HCT116 (cell line): ENCODE measurements around the gene GRM1. TPM values are rescaled to one million over a fixed set of nuclear protein-coding genes. Genes with fewer than 3 reads are reported as not detected.

Experiments
- ATAC-seq: fragments of 200-7000 bp; cut with Tn5 transposase; 2 replicates; pipeline ENCODE4 v1.9.1; 2020; ENCODE audit warnings: mild to moderate bottlenecking, moderate library complexity
- BruUV-seq: library from RNA; stranded (reverse); fragments of 400-500 nt; replicated peaks from 2 replicates; lab custom pipeline; 2021; lab: Mats Ljungman, UMichigan
- CTCF ChIA-PET: fragments of 300-600 bp; sonication (Branson Sonifier 250); formaldehyde crosslinking; loops from one replicate; lab custom pipeline; 2021; ENCODE audit warnings: antibody characterized with exemption; lab: Charles Lee
- POLR2A ChIA-PET: fragments of 300-600, 350-600 bp; sonication (Branson Sonifier 250); formaldehyde crosslinking; loops from one replicate; lab custom pipeline; 2021; ENCODE audit warnings: antibody characterized with exemption; lab: Charles Lee
- RAD21 ChIA-PET, 2 experiments: fragments of 300-600 bp; sonication (Branson Sonifier 250); formaldehyde crosslinking; loops; one replicate each; lab custom pipeline; 2023; ENCODE audit warnings: low total read pairs in 2 of 2; ENCODE audit not compliant: uncharacterized antibody in 2 of 2, unreplicated experiment in 2 of 2, low non-redundant PET in 1 of 2; lab: Charles Lee
- DNase-seq: peaks from one replicate; pipeline ENCODE4 v3.0.0-alpha.2; 2010; ENCODE audit warnings: low read depth, low spot score
- H2AFZ ChIP-seq: fragments of 200-600 bp; shearing (Covaris generic), sonication (generic); 2 replicates; pipeline ENCODE4 v1.6.1; 2017; ENCODE audit warnings: low read depth, mixed run types, mixed read lengths, antibody characterized with exemption, low read length; ENCODE audit not compliant: poor library complexity, severe bottlenecking
- H3K27ac ChIP-seq: 2 replicates; pipeline ENCODE4 v1.5.1; 2012; ENCODE audit warnings: low read depth, low read length
- H3K27me3 ChIP-seq: fragments of 200-600 bp; sonication (generic); 2 replicates; pipeline ENCODE4 v1.6.1; 2016; ENCODE audit warnings: mixed run types, low read length, mixed read lengths; ENCODE audit not compliant: insufficient read depth
- H3K36me3 ChIP-seq, 2 experiments: fragments of 200-500 bp in 1 of 2; fragments of 200-600 bp in 1 of 2; sonication (Bioruptor generic) in 1 of 2; sonication (generic) in 1 of 2; 2 replicates each; pipeline versions ENCODE4 v1.5.1 to v1.6.1; 2014 to 2016; ENCODE audit warnings: low read length in 2 of 2, inconsistent platforms in 1 of 2, mixed read lengths in 1 of 2, mixed run types in 1 of 2; ENCODE audit not compliant: insufficient read depth in 2 of 2, control insufficient read depth in 1 of 2
- H3K4me1 ChIP-seq, 2 experiments: fragments of 200-600 bp in 1 of 2; sonication (generic) in 1 of 2; 2 replicates each; pipeline versions ENCODE4 v1.5.1 to v1.6.1; 2012 to 2017; ENCODE audit warnings: low read length in 2 of 2, inconsistent platforms in 1 of 2, mild to moderate bottlenecking in 1 of 2, mixed read lengths in 1 of 2, mixed run types in 1 of 2, moderate library complexity in 1 of 2; ENCODE audit not compliant: insufficient read depth in 2 of 2, control insufficient read depth in 1 of 2
- H3K4me2 ChIP-seq: fragments of 200-600 bp; sonication (generic); 2 replicates; pipeline ENCODE4 v1.6.1; 2017; ENCODE audit warnings: mixed run types, low read length, mixed read lengths
- H3K4me3 ChIP-seq, 2 experiments: fragments of 200-600 bp in 1 of 2; sonication (generic) in 1 of 2; replicated peaks in 1 of 2; 2 replicates each; pipeline ENCODE4 v1.5.1; 2011 to 2016; ENCODE audit warnings: low read length in 2 of 2, control low read depth in 1 of 2, low read depth in 1 of 2, mild to moderate bottlenecking in 1 of 2, mixed read lengths in 1 of 2, mixed run types in 1 of 2
- H3K79me2 ChIP-seq: fragments of 200-600 bp; sonication (generic); 2 replicates; pipeline ENCODE4 v1.6.1; 2017; ENCODE audit warnings: mild to moderate bottlenecking, mixed run types, low read length, moderate library complexity, mixed read lengths; ENCODE audit not compliant: insufficient read depth
- H3K9ac ChIP-seq: fragments of 200-600 bp; sonication (generic); 2 replicates; pipeline ENCODE4 v1.6.1; 2016; ENCODE audit warnings: low read length, mixed read lengths
- H3K9me2 ChIP-seq: fragments of 200-600 bp; sonication (generic), shearing (Covaris generic); 2 replicates; pipeline ENCODE4 v1.6.1; 2017; ENCODE audit warnings: mixed run types, mild to moderate bottlenecking, moderate library complexity; ENCODE audit not compliant: insufficient read depth
- H3K9me3 ChIP-seq, 2 experiments: fragments of 200-500 bp in 1 of 2; fragments of 200-600 bp in 1 of 2; sonication (Bioruptor generic) in 1 of 2; sonication (generic) in 1 of 2; 2 replicates each; pipeline ENCODE4 v1.6.1; 2014 to 2017; ENCODE audit warnings: low read length in 2 of 2, mixed read lengths in 2 of 2, inconsistent platforms in 1 of 2, low read depth in 1 of 2, mild to moderate bottlenecking in 1 of 2, mixed run types in 1 of 2, moderate library complexity in 1 of 2; ENCODE audit not compliant: control insufficient read depth in 1 of 2, insufficient read depth in 1 of 2
- H4K20me1 ChIP-seq: fragments of 200-600 bp; sonication (generic), shearing (Covaris generic); 2 replicates; pipeline ENCODE4 v1.6.1; 2017; ENCODE audit warnings: mixed run types, mild to moderate bottlenecking, moderate library complexity; ENCODE audit not compliant: insufficient read depth
- CEBPB ChIP-seq: IDR thresholded peaks from 2 replicates; pipeline ENCODE4 v1.6.1; 2012; ENCODE audit warnings: low read depth
- CTCF ChIP-seq, 3 experiments: fragments of 200-600 bp in 1 of 3; sonication (generic) in 1 of 3; IDR thresholded peaks in 2 of 3; conservative IDR thresholded peaks in 1 of 3; 2 replicates each; pipeline ENCODE4 v1.5.1; 2012 to 2017; ENCODE audit warnings: low read depth in 2 of 3, low read length in 2 of 3, antibody characterized with exemption in 1 of 3, borderline replicate concordance in 1 of 3, control low read depth in 1 of 3, mild to moderate bottlenecking in 1 of 3, mixed read lengths in 1 of 3, mixed run types in 1 of 3, moderate library complexity in 1 of 3; ENCODE audit not compliant: insufficient read depth in 1 of 3
- ELF1 ChIP-seq: IDR thresholded peaks from 2 replicates; pipeline ENCODE4 v1.6.1; 2012; ENCODE audit warnings: low read depth, borderline replicate concordance
- FOSL1 ChIP-seq: IDR thresholded peaks from 2 replicates; pipeline ENCODE4 v1.6.1; 2012; ENCODE audit warnings: low read depth
- MAX ChIP-seq: IDR thresholded peaks from 2 replicates; pipeline ENCODE4 v1.6.1; 2012
- SIN3A ChIP-seq: IDR thresholded peaks from 2 replicates; pipeline ENCODE4 v1.6.1; 2012; ENCODE audit warnings: low read depth
- SRF ChIP-seq: IDR thresholded peaks from 2 replicates; pipeline ENCODE4 v1.6.1; 2012; ENCODE audit warnings: low read depth
- ZBTB33 ChIP-seq: IDR thresholded peaks from 2 replicates; pipeline ENCODE4 v1.6.1; 2011; ENCODE audit warnings: mild to moderate bottlenecking, low read length, moderate library complexity; ENCODE audit not compliant: insufficient replicate concordance; ENCODE audit errors: extremely low read depth
- intact Hi-C: fragments of 100-400 bp; cut with micrococcal nuclease; formaldehyde crosslinking; loops from 2 replicates; pipeline ENCODE4 v1.10.0; 2022
- total RNA-seq: library from RNA; stranded (reverse); gene quantifications from one replicate; pipeline ENCODE4 v1.2.1, GENCODE V29; 2021; ENCODE audit not compliant: unreplicated experiment

The GRM1 gene
- total RNA-seq, 1 experiment from 2014 or later: not detected

GRCh38 chr6:146224449-146224848 lies 195.6 kb downstream of the GRM1 start:
- H3K9me3 ChIP-seq: no peaks in the 10 kb centered on the region
- intact Hi-C loops: no loop called here
- ChIA-PET CTCF (no interaction called here), POLR2A (no interaction called here), RAD21 (no interaction called here)
- DNase-seq: no peak
- no peaks in the 10 kb centered on the region for H3K9me2 ChIP-seq
- H3K4me1 ChIP-seq: no peaks in the 10 kb centered on the region
- BruUV-seq: no TSS peak
- H3K27me3 ChIP-seq: peaks cover 13% of the 10 kb centered on the region; the same call in 1 of the 2 replicates
- TF ChIP-seq CTCF (IDR thresholded peaks at IDR 0.05 in 2 of 3, conservative IDR thresholded peaks at IDR 0.05 in 1 of 3; ENCODE audit: borderline replicate concordance in 1 of 3, insufficient read depth in 1 of 3, low read depth in 2 of 3, low read length in 2 of 3) (no peak), ELF1 (no peak)
- no peak overlapping the region for H3K9ac ChIP-seq
- no peak for ATAC-seq
- no peaks in the 10 kb centered on the region for H3K79me2 ChIP-seq
- no peak overlapping the region for H3K4me3 ChIP-seq
- no peak overlapping the region for H2AFZ ChIP-seq
- H3K4me2 ChIP-seq: no peak overlapping the region
- no peak overlapping the region for H3K27ac ChIP-seq
- H3K36me3 ChIP-seq: no peaks in the 10 kb centered on the region
- H4K20me1 ChIP-seq: no peaks in the 10 kb centered on the region

- ChIA-PET POLR2A (no interaction called here), RAD21 (no interaction called here), CTCF (no interaction called here)
- BruUV-seq: no TSS peak
- H3K9me2 ChIP-seq: no peaks in the 10 kb centered on the region
- H4K20me1 ChIP-seq: no peaks in the 10 kb centered on the region
- intact Hi-C loops: no loop called here
- H3K4me3 ChIP-seq: no peak overlapping the region
- no peak for ATAC-seq
- no peak overlapping the region for H3K27ac ChIP-seq
- H3K4me1 ChIP-seq: no peaks in the 10 kb centered on the region
- no peak overlapping the region for H3K4me2 ChIP-seq
- H3K9ac ChIP-seq: no peak overlapping the region
- H2AFZ ChIP-seq: no peak overlapping the region
- no peaks in the 10 kb centered on the region for H3K79me2 ChIP-seq
- no peaks in the 10 kb centered on the region for H3K36me3 ChIP-seq
- TF ChIP-seq MAX (no peak), FOSL1 (no peak), CEBPB (no peak), SIN3A (no peak), SRF (no peak), ZBTB33 (no peak)
- no peaks in the 10 kb centered on the region for H3K9me3 ChIP-seq
- no peak for DNase-seq
- peaks cover 13% of the 10 kb centered on the region; the same call in 1 of the 2 replicates for H3K27me3 ChIP-seq
Measured at GRCh38 chr6:146224988-146225387, 196.1 kb downstream of the GRM1 start.
